Neuronal stem cell (in vitro differentiated cells): Measurements from ENCODE around the gene GPER1.
"Not testable (repeated sequence)": the region's sequence is repeated elsewhere in the genome, so short reads cannot be mapped to it uniquely, and the experiment has no call there.

Experiments used
- DNase-seq: peaks from one replicate; pipeline ENCODE4 v3.0.0-alpha.2; 2013; ENCODE audit warnings: low spot score
- H2AFZ ChIP-seq: one replicate; pipeline ENCODE4 v1.6.1; 2013; ENCODE audit warnings: mild to moderate bottlenecking, low read length, inconsistent platforms
- H2AK5ac ChIP-seq: 2 replicates; pipeline ENCODE4 v1.6.1; 2013; ENCODE audit warnings: low read depth, mild to moderate bottlenecking, inconsistent platforms, low read length, moderate library complexity, mixed read lengths
- H2BK120ac ChIP-seq: 2 replicates; pipeline ENCODE4 v1.6.1; 2013; ENCODE audit warnings: low read depth, mild to moderate bottlenecking, inconsistent platforms, low read length, moderate library complexity, mixed read lengths
- H2BK12ac ChIP-seq: one replicate; pipeline ENCODE4 v1.6.1; 2013; ENCODE audit warnings: low read length, inconsistent platforms
- H2BK15ac ChIP-seq: 2 replicates; pipeline ENCODE4 v1.6.1; 2013; ENCODE audit warnings: mild to moderate bottlenecking, low read length, inconsistent platforms, mixed read lengths
- H2BK5ac ChIP-seq: one replicate; pipeline ENCODE4 v1.6.1; 2013; ENCODE audit warnings: inconsistent platforms, mild to moderate bottlenecking, low read length, moderate library complexity
- H3K14ac ChIP-seq: one replicate; pipeline ENCODE4 v1.6.1; 2013; ENCODE audit warnings: low read length, inconsistent platforms
- H3K18ac ChIP-seq: 2 replicates; pipeline ENCODE4 v1.6.1; 2013; ENCODE audit warnings: low read length, inconsistent platforms
- H3K23ac ChIP-seq: 2 replicates; pipeline ENCODE4 v1.6.1; 2013; ENCODE audit warnings: low read depth, mild to moderate bottlenecking, mixed read lengths, low read length, inconsistent platforms; ENCODE audit not compliant: poor library complexity
- H3K27ac ChIP-seq: replicated peaks from 3 replicates; pipeline ENCODE4 v1.5.1; 2013; ENCODE audit warnings: low read length, inconsistent platforms
- H3K27me3 ChIP-seq, 3 experiments: 2 replicates each; pipeline ENCODE4 v1.6.1; 2013; ENCODE audit warnings: low read length in 3 of 3, mild to moderate bottlenecking in 2 of 3, inconsistent platforms in 1 of 3, low read depth in 1 of 3, mixed read lengths in 1 of 3, moderate library complexity in 1 of 3; ENCODE audit not compliant: control insufficient read depth in 3 of 3, insufficient read depth in 3 of 3
- H3K36me3 ChIP-seq, 2 donors: replicated peaks in 1 of 2; 2 replicates each; pipeline ENCODE4 v1.6.1; 2013; ENCODE audit warnings: low read length in 2 of 2; ENCODE audit not compliant: control insufficient read depth in 2 of 2, insufficient read depth in 2 of 2
- H3K4ac ChIP-seq: 2 replicates; pipeline ENCODE4 v1.6.1; 2013; ENCODE audit warnings: inconsistent platforms, mild to moderate bottlenecking, low read length, moderate library complexity
- H3K4me1 ChIP-seq, 2 donors: 1 replicate in 1 of 2; 2 replicates in 1 of 2; pipeline ENCODE4 v1.6.1; 2013; ENCODE audit warnings: low read length in 2 of 2, low read depth in 1 of 2; ENCODE audit not compliant: control insufficient read depth in 2 of 2, insufficient read depth in 1 of 2
- H3K4me2 ChIP-seq: one replicate; pipeline ENCODE4 v1.6.1; 2013; ENCODE audit warnings: mild to moderate bottlenecking, low read length, inconsistent platforms; ENCODE audit not compliant: insufficient read depth, poor library complexity, severe bottlenecking
- H3K4me3 ChIP-seq, 2 donors: 2 replicates each; pipeline ENCODE4 v1.5.1; 2013; ENCODE audit warnings: low read length in 2 of 2, mild to moderate bottlenecking in 2 of 2, inconsistent platforms in 1 of 2, moderate library complexity in 1 of 2
- H3K79me1 ChIP-seq: one replicate; pipeline ENCODE4 v1.6.1; 2013; ENCODE audit warnings: low read depth, mild to moderate bottlenecking, inconsistent platforms, low read length, moderate library complexity
- H3K9ac ChIP-seq: one replicate; pipeline ENCODE4 v1.6.1; 2013; ENCODE audit warnings: mild to moderate bottlenecking, low read depth, low read length, inconsistent platforms; ENCODE audit not compliant: poor library complexity
- H3K9me3 ChIP-seq, 2 donors: replicated peaks in 1 of 2; 2 replicates each; pipeline versions ENCODE3 to v1.6.1; 2013; ENCODE audit warnings: low read length in 2 of 2, mild to moderate bottlenecking in 2 of 2, inconsistent platforms in 1 of 2, low read depth in 1 of 2, mixed read lengths in 1 of 2, moderate library complexity in 1 of 2; ENCODE audit not compliant: control insufficient read depth in 2 of 2, insufficient read depth in 1 of 2
- H4K8ac ChIP-seq: one replicate; pipeline ENCODE4 v1.6.1; 2013; ENCODE audit warnings: low read depth, mild to moderate bottlenecking, inconsistent platforms, low read length, moderate library complexity
- H4K91ac ChIP-seq: one replicate; pipeline ENCODE4 v1.6.1; 2013; ENCODE audit warnings: low read length, low read depth, mild to moderate bottlenecking, inconsistent platforms; ENCODE audit not compliant: poor library complexity
- WGBS, 2 donors: extraction: QIAGEN DNeasy Blood & Tissue Kit; methylation state at CpG; one replicate each; pipeline ENCODE4 v1.1.7; 2013; ENCODE audit warnings: missing lambda C conversion rate in 2 of 2, mixed read lengths in 1 of 2; ENCODE audit not compliant: insufficient read length in 2 of 2, insufficient replicate concordance in 1 of 2; ENCODE audit errors: extremely low coverage in 2 of 2; 5-methylcytosine and 5-hydroxymethylcytosine counted together

GPER1 gene

GRCh38 chr7:1143031-1143430, 55.1 kb downstream of the GPER1 start:
- not testable (repeated sequence) for H2AK5ac ChIP-seq, H3K14ac ChIP-seq, DNase-seq, H3K4me2 ChIP-seq, H4K91ac ChIP-seq, H3K4ac ChIP-seq, H3K18ac ChIP-seq, H4K8ac ChIP-seq, H3K9ac ChIP-seq, H3K9me3 ChIP-seq, H3K4me1 ChIP-seq, H2BK5ac ChIP-seq, H2BK15ac ChIP-seq, H3K36me3 ChIP-seq, H3K79me1 ChIP-seq, H2BK120ac ChIP-seq, H2AFZ ChIP-seq, H3K27me3 ChIP-seq, H3K4me3 ChIP-seq, H3K27ac ChIP-seq, H2BK12ac ChIP-seq, H3K23ac ChIP-seq
- WGBS, 2 donors: no CpG with 5 or more reads among the region's 5 CpGs
